Islet precursor cell (in vitro differentiated cells): ENCODE measurements around the gene PPL.
A peak's percentile ranks its signal among the peaks of the same experiment; 100 is the strongest.
"Not testable (repeated sequence)": the region's sequence is repeated elsewhere in the genome, so short reads cannot be mapped to it uniquely, and the experiment has no call there.

ENCODE experiments used
- DNase-seq: peaks from one replicate; pipeline ENCODE4 v3.0.0-alpha.2; 2018

PPL gene

GRCh38 chr16:4933871-4934395, 3.0 kb downstream of the PPL start:
- DNase-seq = no peak

GRCh38 chr16:4933433-4933832, 3.5 kb downstream of the PPL start:
- no peak for DNase-seq

DNA sequence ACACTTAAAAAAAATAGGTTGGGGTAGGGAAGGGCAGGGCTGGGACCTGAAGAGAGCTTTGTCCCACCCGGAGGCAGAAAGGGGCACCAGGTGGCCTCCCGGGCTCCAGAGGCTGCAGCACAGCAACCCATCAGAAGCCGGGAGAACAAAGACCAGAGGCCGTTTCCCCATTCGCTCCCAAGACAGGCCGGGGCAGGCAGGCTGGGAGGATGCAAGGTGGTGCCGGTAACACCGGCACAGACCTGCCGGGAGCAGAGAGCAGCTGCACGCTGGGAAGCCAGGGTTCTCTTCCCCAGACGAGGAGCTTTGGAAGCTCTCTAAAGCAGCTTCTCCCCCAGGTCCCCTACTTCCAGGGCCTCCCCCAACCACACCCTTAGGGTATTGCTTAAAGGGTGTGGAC, 5.6 kb downstream of the PPL start:
- DNase-seq = no peak

DNA sequence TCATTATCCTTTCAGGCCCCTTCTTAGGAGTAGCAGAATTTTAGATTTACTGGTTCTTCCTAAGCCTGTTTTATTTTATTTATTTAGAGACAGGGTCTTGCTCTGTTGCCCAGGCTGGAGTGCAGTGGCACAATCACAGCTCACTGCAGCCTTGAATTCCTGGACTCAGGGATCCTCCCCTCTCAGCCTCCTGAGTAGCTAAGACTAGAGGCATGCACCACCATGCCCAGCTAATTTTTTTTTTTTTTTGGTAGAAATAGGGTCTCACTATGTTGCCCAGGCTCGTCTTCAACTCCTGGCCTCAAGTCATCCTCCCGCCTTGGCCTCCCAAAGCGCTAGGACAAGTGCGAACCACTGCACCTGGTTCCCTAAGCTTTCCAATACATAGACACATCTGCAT, 7.3 kb downstream of the PPL start:
- DNase-seq = not testable (repeated sequence)

GRCh38 chr16:4928227-4928626, 8.7 kb downstream of the PPL start:
- DNase-seq = no peak

- no peak for DNase-seq
These were observed 9.3 kb downstream of the PPL start for GRCh38 chr16:4927661-4928060.

DNA sequence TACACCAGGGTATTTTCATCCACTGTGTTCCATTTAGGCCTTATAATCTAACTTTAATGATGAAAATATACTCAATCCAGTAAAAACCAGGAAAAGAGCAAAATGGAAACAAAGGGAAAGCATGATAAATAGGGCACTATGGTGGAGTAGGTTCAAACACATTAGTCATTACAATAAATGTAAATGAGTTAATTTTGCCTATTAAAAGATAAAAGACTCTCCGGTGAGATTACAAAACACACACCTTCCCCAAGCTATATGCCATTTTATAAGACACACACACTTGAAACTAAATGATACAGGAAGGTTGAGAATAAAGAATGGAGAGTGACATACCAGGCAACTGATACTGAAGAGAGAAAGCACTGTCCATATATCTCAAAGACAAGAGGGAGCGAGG, 10.0 kb downstream of the PPL start:
- DNase-seq = no peak

DNA sequence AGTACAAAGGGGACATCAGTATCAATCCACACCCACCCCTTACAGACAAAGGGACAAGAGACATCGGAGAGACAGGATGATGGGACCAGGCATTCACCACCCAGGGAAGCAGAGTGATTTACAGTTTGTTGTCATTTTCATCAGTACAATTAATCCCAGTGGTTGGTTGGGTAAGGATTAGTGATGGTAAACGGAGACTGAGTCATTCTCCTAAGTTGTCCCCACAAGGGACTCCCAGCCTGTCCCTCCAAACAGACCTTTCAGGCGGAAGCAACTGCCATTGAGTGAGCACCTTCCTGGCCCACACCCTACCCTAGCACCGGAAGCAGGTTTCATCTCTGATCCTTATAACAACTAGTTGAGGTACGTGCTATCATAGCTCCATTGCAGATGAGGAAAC, 11.2 kb downstream of the PPL start:
- DNase-seq = no peak

DNA sequence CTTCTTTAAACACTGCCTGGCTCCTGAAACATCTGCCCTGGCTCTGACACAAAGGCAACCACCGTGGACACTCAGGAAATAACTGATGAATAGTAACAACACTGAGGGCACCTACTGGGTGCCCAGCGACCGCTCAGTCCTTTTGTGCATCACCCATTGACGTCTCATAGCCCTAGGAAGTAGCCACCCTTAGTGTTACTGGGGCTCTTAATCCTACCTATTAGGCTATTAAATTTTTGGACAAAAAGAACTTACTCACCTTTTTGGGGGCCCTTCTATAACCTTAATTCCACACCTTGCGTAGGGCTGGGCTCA, 11.7 kb downstream of the PPL start:
- DNase-seq = no peak

- DNase-seq = peak; percentile 80
These were observed 12.2 kb downstream of the PPL start for GRCh38 chr16:4924593-4925292.

DNA sequence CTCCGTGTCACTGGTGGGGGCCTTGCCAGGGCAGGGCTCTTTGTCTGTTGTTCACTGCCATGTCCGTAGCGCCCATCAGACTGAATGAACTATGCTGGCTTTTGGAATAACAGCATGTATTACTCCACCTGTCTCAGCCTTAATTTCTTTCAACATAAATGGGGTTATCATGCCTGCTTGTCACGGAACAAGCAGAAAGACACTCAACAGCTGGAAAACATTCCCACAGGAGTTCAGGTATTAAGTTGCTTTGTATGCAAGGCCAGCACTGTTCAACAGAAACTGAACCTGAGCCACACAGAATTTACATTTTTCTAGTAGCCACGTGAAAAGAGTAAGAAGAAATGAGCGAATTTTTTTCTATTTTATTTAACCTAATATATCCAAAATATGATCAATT, 13.1 kb downstream of the PPL start:
- no peak for DNase-seq

DNA sequence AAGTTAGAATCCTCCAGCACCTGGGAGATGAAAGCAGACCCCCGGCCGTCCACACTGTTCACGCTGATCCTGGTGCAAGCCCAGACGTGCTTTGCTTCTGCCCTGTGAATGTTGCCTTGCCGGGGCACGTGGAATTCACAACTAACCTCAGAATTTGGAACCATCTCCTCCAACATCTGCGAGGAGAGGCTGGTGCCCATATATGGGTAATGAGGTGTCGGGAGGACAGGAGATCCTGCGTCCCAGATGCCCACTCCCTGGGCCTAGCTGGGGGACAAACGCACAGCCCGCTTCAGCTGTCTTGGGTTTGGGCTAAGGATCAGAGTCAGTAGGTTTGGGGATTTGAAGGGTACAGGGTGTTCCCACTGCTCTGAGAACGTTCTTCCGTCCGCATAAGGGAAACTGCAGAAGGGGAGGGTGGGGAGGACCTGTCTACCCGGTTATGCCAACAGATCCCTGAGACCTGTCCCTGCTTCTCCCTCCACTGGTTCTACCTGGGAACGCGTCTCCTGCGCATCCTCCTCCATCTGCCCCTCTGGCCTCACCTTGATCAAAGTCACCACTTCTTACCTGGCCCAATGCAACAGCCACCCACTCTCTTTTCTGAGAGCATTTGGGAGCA, 14.1 kb downstream of the PPL start:
- DNase-seq = no peak

DNA sequence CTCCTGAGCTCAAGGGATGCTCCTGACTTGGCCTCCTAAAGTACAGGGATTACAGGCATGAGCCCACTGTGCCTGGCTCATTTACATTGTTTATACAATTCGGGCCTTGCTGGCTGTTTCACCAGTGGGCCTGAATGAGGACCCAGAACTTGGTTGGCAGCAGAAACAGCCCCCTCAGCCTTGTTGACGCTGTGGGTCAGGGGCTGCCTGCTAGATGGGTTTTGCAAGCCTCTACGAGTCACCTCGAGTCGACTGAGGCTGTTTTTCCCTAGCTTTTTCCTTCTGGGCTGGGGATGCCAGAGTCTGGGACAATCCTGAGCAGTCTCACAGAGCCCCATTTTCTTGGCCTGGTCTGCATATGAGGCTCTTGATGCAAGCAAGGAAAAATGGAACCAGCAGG, 16.1 kb downstream of the PPL start:
- DNase-seq = no peak

GRCh38 chr16:4918781-4919251, 18.1 kb downstream of the PPL start:
- peak; percentile 70 for DNase-seq

GRCh38 chr16:4917117-4917516, 19.8 kb downstream of the PPL start:
- DNase-seq = no peak

- no peak for DNase-seq
These were observed 21.7 kb downstream of the PPL start for GRCh38 chr16:4915226-4915761.

- DNase-seq = no peak
These were observed 22.3 kb downstream of the PPL start for GRCh38 chr16:4914528-4915225.

DNA sequence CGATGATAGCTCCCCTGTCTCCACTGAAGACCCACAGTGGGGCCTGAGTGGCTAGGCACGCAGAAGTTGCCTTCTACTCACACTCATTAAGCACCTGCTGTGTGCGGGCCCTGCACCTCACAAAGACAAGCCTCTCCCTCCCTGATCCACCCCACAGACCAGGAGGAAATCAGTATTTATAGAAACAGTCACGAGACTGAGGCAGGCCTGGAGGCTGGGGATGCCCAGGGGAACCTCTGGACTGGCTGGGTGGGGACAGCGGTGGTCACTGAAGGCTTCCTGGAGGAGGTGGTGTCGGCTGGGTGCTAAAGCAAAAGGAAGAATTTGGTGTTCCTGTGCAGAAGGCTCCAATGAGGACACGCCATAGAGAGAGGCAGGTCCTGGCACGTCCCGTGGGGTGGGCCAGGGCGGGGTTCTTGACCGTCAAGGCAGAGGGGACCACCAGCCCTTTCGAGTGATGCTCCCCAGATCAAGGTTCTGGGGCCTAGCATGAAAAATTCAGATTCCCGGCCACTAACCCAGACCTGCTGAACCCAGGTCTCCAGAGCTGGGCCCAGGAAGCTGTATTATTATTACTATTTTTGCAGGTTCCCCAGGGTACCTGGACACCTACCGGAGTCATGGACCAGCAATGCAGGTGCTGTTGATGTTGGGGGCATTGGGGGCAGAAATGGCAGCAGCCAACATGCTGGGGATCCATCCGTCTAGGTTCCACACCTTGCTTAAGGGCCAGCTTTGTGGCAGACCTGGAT, 23.0 kb downstream of the PPL start:
- DNase-seq = no peak

DNA sequence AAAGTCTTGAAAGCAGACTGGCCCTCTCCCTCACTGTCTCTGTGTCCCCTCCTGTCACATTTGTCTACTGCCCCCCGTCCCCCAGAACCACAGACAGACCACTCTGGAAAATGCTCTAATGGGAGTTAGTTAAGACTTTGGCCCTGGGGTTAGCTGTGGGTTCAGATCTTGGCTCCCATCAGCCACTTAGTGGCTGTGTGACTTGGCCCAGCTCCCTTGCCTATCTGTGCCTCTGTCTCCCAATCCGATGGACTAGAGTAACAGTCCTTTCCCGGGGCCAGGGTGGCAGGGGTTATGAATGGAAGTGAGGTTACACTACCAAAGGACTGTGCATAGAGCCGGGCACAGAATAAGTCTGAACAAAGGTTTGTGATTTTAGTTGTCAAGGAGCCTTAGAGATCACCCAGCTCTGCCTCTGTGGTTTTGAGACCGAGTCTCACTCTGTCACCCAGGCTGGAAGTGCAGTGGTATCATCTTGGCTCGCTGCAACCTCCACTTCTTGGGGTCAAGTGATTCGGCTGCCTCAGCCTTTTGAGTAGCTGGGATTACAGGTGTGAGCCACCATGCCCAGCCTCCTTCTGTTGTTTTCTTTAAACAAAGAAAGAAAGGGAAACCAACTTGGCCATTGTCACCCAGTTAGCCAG, 23.7 kb downstream of the PPL start:
- no peak for DNase-seq

DNA sequence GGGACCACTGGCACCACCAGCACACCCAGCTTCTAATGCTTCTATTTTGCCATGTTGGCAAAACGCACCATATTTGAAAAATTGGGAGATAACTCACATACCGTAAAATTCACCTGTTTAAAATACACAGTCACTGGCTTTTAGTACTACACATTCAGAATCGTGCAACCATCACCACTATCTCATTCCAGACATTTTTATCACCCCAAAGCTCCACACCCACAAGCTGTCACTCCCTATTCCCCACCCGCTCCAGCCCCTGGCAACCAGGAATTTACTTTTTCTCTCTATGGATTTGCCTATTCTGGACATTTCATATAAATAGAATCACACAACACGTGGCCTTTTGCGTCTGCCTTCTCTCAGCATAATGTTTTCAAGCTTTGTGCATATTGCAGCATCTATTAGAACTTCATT, 25.0 kb downstream of the PPL start:
- no peak for DNase-seq

GRCh38 chr16:4910828-4911227, 26.1 kb downstream of the PPL start:
- DNase-seq = no peak

DNA sequence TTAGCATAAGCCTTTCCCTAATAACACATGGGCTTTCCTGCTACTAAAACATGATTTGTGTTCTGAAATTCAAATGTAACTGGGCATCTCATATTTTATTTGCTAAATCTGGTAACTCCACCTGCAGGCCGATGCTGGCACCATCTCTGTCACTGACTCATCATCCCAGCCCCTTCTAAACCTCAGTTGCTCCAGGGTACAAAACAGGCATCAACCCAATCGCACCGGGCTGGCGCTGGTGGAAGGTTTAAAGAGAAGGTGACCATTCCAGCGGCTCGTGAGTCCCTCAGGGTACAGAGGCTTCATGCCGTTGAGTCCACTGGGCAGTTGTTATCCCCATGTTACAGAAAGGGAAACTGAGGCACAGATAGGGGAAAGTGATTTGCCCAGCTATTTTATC, 27.1 kb downstream of the PPL start:
- DNase-seq = no peak
